GM12873 (cell line): ENCODE measurements around the gene CDH11.

Source experiments
- CTCF ChIP-seq: IDR thresholded peaks from 2 replicates; pipeline ENCODE4 v1.5.1; 2012; ENCODE audit warnings: low read depth, mild to moderate bottlenecking, moderate library complexity, low read length, control low read depth; ENCODE audit not compliant: insufficient read depth; ENCODE audit errors: missing control alignments

The CDH11 gene

GRCh38 chr16:65005696-65006095 lies 116.2 kb downstream of the CDH11 start:
- no peak for TF ChIP-seq CTCF

GRCh38 chr16:65004570-65004969 lies 117.3 kb downstream of the CDH11 start:
- TF ChIP-seq CTCF, result no peak

DNA sequence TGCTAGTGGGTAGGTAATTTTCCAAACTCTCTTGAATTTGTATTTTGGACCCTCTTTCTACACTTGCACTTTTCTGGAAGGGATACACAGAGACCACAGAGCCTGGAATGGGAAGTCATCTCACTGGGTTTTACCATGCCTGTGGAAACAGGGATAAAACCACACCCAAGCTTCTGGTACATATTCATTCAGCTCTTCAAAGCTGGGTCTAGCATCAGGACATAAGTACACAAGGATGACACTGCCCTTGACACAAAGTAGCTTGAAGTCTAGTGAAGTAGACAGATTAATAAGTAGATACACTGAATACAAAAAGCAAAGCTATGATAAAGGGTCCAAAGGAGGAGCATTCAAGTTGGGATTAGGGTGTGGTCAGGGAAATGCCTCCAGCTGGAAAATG lies 118.2 kb downstream of the CDH11 start:
- TF ChIP-seq CTCF, result no peak

GRCh38 chr16:65002265-65002664 lies 119.6 kb downstream of the CDH11 start:
- TF ChIP-seq CTCF, result no peak

- TF ChIP-seq CTCF, result no peak
Observed at GRCh38 chr16:65000654-65001053, 121.2 kb downstream of the CDH11 start.

DNA sequence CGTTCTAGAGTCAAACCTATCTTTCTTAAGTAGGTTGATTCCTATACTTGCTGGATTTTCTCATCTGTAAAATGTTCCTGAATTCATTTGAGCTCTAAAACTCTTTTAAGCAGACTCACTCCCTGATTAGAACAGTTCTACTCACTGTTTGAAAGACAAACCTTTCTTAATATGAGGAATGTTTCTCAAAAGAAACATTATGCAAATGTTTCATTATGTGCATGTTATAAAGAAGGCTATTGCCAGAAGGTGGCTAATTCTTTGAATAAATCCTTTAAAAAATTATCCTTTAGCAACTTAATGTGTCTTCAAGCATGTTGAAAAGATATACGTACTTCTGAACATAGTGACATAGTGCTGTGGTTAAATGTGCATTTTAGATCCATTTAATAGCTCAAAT lies 124.1 kb downstream of the CDH11 start:
- no peak for TF ChIP-seq CTCF

GRCh38 chr16:64997121-64997520 lies 124.7 kb downstream of the CDH11 start:
- no peak for TF ChIP-seq CTCF
